CD14-positive monocyte (primary cell): ENCODE measurements around the gene DEPDC1B. TPM values are rescaled to one million over a fixed set of nuclear protein-coding genes. Genes with fewer than 3 reads are reported as not detected.

Experiments
- DNase-seq, 3 donors: peaks; one replicate each; pipeline ENCODE4 v3.0.0-alpha.2; 2011 to 2022
- H2AFZ ChIP-seq: 2 replicates; pipeline ENCODE4 v1.6.0; 2012; ENCODE audit warnings: mild to moderate bottlenecking, low read depth, low read length, inconsistent platforms; ENCODE audit not compliant: insufficient read depth, poor library complexity, severe bottlenecking
- H3K27ac ChIP-seq, 2 donors: 1 replicate in 1 of 2; 2 replicates in 1 of 2; pipeline ENCODE4 v1.5.1; 2012 to 2013; ENCODE audit warnings: low read length in 2 of 2, control low read depth in 1 of 2, inconsistent platforms in 1 of 2, low read depth in 1 of 2, mild to moderate bottlenecking in 1 of 2
- H3K27me3 ChIP-seq, 2 donors: one replicate each; pipeline versions ENCODE4 v1.6.0 to v1.6.1; 2011 to 2013; ENCODE audit warnings: low read length in 2 of 2; ENCODE audit not compliant: control insufficient read depth in 2 of 2, insufficient read depth in 2 of 2
- H3K36me3 ChIP-seq, 2 donors: replicated peaks in 1 of 2; 1 replicate in 1 of 2; 2 replicates in 1 of 2; pipeline versions ENCODE4 v1.5.1 to v1.6.1; 2012 to 2013; ENCODE audit warnings: low read length in 2 of 2, control low read depth in 1 of 2, inconsistent platforms in 1 of 2, mild to moderate bottlenecking in 1 of 2; ENCODE audit not compliant: insufficient read depth in 2 of 2, control insufficient read depth in 1 of 2
- H3K4me1 ChIP-seq, 2 donors: 1 replicate in 1 of 2; 2 replicates in 1 of 2; pipeline versions ENCODE4 v1.5.1 to v1.6.1; 2012 to 2013; ENCODE audit warnings: low read length in 2 of 2, control low read depth in 1 of 2, inconsistent platforms in 1 of 2, mild to moderate bottlenecking in 1 of 2, moderate library complexity in 1 of 2; ENCODE audit not compliant: insufficient read depth in 2 of 2, control insufficient read depth in 1 of 2
- H3K4me2 ChIP-seq: replicated peaks from 2 replicates; pipeline ENCODE3; 2012; ENCODE audit warnings: low read length, moderate library complexity, mild to moderate bottlenecking; ENCODE audit not compliant: poor library complexity, severe bottlenecking; ENCODE audit errors: extremely low read depth
- H3K4me3 ChIP-seq, 3 experiments: fragments of 200-600 bp in 1 of 3; sonication (generic) in 1 of 3; replicated peaks in 1 of 3; 1 replicate in 2 of 3; 2 replicates in 1 of 3; pipeline ENCODE4 v1.5.1; 2011 to 2013; ENCODE audit warnings: low read length in 3 of 3, mild to moderate bottlenecking in 3 of 3, control low read depth in 2 of 3, low read depth in 2 of 3, inconsistent platforms in 1 of 3, moderate library complexity in 1 of 3
- H3K79me2 ChIP-seq: 2 replicates; pipeline ENCODE4 v1.6.0; 2012; ENCODE audit warnings: mild to moderate bottlenecking, control low read depth, inconsistent platforms, low read length, moderate library complexity; ENCODE audit not compliant: insufficient read depth
- H3K9ac ChIP-seq: 2 replicates; pipeline ENCODE4 v1.6.0; 2017; ENCODE audit warnings: low read length, mild to moderate bottlenecking; ENCODE audit not compliant: insufficient read depth, poor library complexity, severe bottlenecking
- H3K9me3 ChIP-seq, 2 donors: replicated peaks in 1 of 2; 1 replicate in 1 of 2; 2 replicates in 1 of 2; pipeline versions ENCODE4 v1.5.1 to v1.6.1; 2012 to 2013; ENCODE audit warnings: low read length in 2 of 2, control low read depth in 1 of 2; ENCODE audit not compliant: control insufficient read depth in 1 of 2, insufficient read depth in 1 of 2
- H4K20me1 ChIP-seq: 2 replicates; pipeline ENCODE4 v1.6.0; 2012; ENCODE audit warnings: mild to moderate bottlenecking, low read length, control low read depth, moderate library complexity; ENCODE audit not compliant: insufficient read depth
- H3K27ac Mint-ChIP-seq, 7 donors: one replicate each; pipeline ENCODE4 v1.8.0; 2020; ENCODE audit warnings: mild to moderate bottlenecking in 7 of 7, mixed read lengths in 7 of 7, moderate library complexity in 6 of 7, inconsistent platforms in 2 of 7
- H3K27me3 Mint-ChIP-seq, 3 donors: one replicate each; pipeline ENCODE4 v1.8.0; 2021 to 2022; ENCODE audit warnings: low read depth in 3 of 3, mild to moderate bottlenecking in 3 of 3, mixed read lengths in 3 of 3, moderate library complexity in 3 of 3, inconsistent platforms in 1 of 3
- H3K36me3 Mint-ChIP-seq, 2 donors: one replicate each; pipeline ENCODE4 v1.8.0; 2020; ENCODE audit warnings: mixed read lengths in 2 of 2, inconsistent platforms in 1 of 2, mild to moderate bottlenecking in 1 of 2
- H3K4me1 Mint-ChIP-seq: one replicate; pipeline ENCODE4 v1.8.0; 2020; ENCODE audit warnings: mild to moderate bottlenecking, mixed read lengths
- H3K4me3 Mint-ChIP-seq, 2 donors: one replicate each; pipeline ENCODE4 v1.8.0; 2020; ENCODE audit warnings: mild to moderate bottlenecking in 2 of 2, mixed read lengths in 2 of 2, moderate library complexity in 1 of 2
- H3K9me3 Mint-ChIP-seq, 7 donors: one replicate each; pipeline ENCODE4 v1.8.0; 2020 to 2022; ENCODE audit warnings: mixed read lengths in 7 of 7, mild to moderate bottlenecking in 6 of 7, moderate library complexity in 6 of 7, inconsistent platforms in 2 of 7
- WGBS: methylation state at CpG from one replicate; pipeline ENCODE4 v1.1.5; 2013; ENCODE audit warnings: missing lambda C conversion rate; ENCODE audit not compliant: insufficient coverage; 5-methylcytosine and 5-hydroxymethylcytosine counted together
- intact Hi-C, 2 donors: fragments of 100-400 bp; cut with micrococcal nuclease; formaldehyde crosslinking; loops; one replicate each; pipeline versions ENCODE4 v1.15.0 to v1.15.1; 2023
- polyA plus RNA-seq, 3 donors: library from polyadenylated mRNA; depleted of rRNA in 1 of 3; unstranded in 2 of 3; stranded (reverse) in 1 of 3; fragments of 300-500 nt in 2 of 3; fragments of >200 nt in 1 of 3; fragmentation: Illumina TruSeq in 2 of 3; gene quantifications; 1 replicate in 2 of 3; 2 replicates in 1 of 3; pipeline ENCODE4 v1.2.3, GENCODE V29; 2012 to 2021
- TF ChIP-seq, protein P1 (sequence below): fragments of 200-600 bp; IDR thresholded peaks from one replicate; pipeline ENCODE4 v1.8.0; 2022; ENCODE audit warnings: antibody characterized with exemption, mild to moderate bottlenecking

Gene DEPDC1B
- polyA plus RNA-seq, 3 donors = 0.11 to 0.56 (median 0.14) TPM

DNA sequence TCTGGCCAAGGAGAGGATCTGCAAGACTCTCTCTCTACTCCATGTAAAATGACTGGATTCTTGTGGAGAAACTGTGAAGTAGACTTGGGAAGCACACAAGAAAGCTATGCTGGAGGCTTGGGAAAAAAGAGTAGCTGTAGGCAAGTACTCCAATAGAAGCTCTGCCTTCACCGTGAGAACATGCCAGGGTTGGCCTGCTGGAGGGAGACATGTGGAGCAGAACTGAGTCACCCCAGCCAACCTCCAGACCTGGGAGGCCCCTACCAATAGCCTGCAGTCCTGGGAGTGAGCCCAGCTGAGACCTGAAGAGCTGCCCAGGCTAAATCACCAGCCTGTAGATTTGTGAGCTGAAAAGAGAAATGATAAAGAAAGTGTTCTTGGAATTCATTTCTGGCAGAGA, 66.6 kb downstream of the DEPDC1B start:
- Mint-ChIP-seq H3K36me3 (peaks cover 62 to 64% of the 10 kb centered on the region in 2 donors), H3K27me3 (no peaks in the 10 kb centered on the region), H3K4me1 (peaks cover 3% of the 10 kb centered on the region), H3K27ac (peak overlapping the region in 4 of 7 donors; percentile 15 to 70 (median 59)), H3K9me3 (peaks cover 0 to 3% (median 0%) of the 10 kb centered on the region in 7 donors), H3K4me3 (no peak overlapping the region)
- no peaks in the 10 kb centered on the region for H3K79me2 ChIP-seq
- no peak overlapping the region for H3K27ac ChIP-seq
- no peak overlapping the region for H3K9ac ChIP-seq
- no peak for DNase-seq
- TF ChIP-seq, protein P1, sequence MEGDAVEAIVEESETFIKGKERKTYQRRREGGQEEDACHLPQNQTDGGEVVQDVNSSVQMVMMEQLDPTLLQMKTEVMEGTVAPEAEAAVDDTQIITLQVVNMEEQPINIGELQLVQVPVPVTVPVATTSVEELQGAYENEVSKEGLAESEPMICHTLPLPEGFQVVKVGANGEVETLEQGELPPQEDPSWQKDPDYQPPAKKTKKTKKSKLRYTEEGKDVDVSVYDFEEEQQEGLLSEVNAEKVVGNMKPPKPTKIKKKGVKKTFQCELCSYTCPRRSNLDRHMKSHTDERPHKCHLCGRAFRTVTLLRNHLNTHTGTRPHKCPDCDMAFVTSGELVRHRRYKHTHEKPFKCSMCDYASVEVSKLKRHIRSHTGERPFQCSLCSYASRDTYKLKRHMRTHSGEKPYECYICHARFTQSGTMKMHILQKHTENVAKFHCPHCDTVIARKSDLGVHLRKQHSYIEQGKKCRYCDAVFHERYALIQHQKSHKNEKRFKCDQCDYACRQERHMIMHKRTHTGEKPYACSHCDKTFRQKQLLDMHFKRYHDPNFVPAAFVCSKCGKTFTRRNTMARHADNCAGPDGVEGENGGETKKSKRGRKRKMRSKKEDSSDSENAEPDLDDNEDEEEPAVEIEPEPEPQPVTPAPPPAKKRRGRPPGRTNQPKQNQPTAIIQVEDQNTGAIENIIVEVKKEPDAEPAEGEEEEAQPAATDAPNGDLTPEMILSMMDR = no peak
- H3K9me3 ChIP-seq = no peaks in the 10 kb centered on the region
- H4K20me1 ChIP-seq = no peaks in the 10 kb centered on the region
- intact Hi-C loops = no loop called here
- no peak overlapping the region for H3K4me2 ChIP-seq
- peaks cover 24 to 77% of the 10 kb centered on the region in 2 donors for H3K36me3 ChIP-seq
- no peaks in the 10 kb centered on the region for H3K27me3 ChIP-seq
- WGBS = 57% methylated on average over 1 of the region's 1 CpG
- H3K4me3 ChIP-seq = no peak overlapping the region
- H2AFZ ChIP-seq = no peak overlapping the region
- H3K4me1 ChIP-seq = no peaks in the 10 kb centered on the region

DNA sequence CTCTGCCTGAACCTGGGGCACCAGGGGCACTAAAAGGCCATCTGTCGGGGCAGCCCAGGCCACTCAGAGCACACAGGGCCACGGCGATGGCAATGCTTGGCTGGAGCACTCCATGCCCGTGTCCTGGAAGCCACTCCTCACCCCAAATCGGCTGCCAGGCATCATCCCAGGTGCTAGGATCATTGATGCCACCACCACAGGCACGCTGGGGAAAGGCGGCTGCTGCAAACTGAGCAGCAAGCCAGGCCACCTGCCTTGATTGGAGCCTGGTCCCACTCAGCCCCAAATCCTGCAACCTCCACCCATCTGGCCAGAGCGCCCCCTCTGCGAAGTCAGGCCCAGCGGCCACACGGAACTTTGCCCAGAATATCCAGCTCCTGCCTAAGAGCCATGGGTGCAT, 67.8 kb downstream of the DEPDC1B start:
- H3K36me3 ChIP-seq = peaks cover 16 to 65% of the 10 kb centered on the region in 2 donors
- no peak overlapping the region for H3K4me2 ChIP-seq
- Mint-ChIP-seq H3K27me3 (no peaks in the 10 kb centered on the region), H3K9me3 (peaks cover 0 to 3% (median 0%) of the 10 kb centered on the region in 7 donors), H3K36me3 (peaks cover 52 to 57% of the 10 kb centered on the region in 2 donors), H3K4me1 (peaks cover 3% of the 10 kb centered on the region), H3K27ac (no peak overlapping the region), H3K4me3 (no peak overlapping the region)
- no peak for DNase-seq
- no peak overlapping the region for H3K27ac ChIP-seq
- no peak overlapping the region for H3K9ac ChIP-seq
- H3K4me3 ChIP-seq = no peak overlapping the region
- WGBS = 98% methylated on average over 11 of the region's 11 CpGs
- intact Hi-C loops = no loop called here
- no peak overlapping the region for H2AFZ ChIP-seq
- no peaks in the 10 kb centered on the region for H3K79me2 ChIP-seq
- H3K9me3 ChIP-seq = no peaks in the 10 kb centered on the region
- H3K27me3 ChIP-seq = no peaks in the 10 kb centered on the region
- no peaks in the 10 kb centered on the region for H3K4me1 ChIP-seq
- TF ChIP-seq, protein P1 = no peak
- H4K20me1 ChIP-seq = no peaks in the 10 kb centered on the region
